Stimulated activated CD8-positive, alpha-beta memory T cell treated with anti-CD3 and anti-CD28 coated beads, Interleukin-15, amount 100 ng/mL, for 1 hour (primary cell): ENCODE measurements around the gene TMEM63A.

Experiments
- DNase-seq: peaks from one replicate; pipeline ENCODE4 v3.0.0-alpha.2; 2020; ENCODE audit warnings: low read depth

TMEM63A gene

DNA sequence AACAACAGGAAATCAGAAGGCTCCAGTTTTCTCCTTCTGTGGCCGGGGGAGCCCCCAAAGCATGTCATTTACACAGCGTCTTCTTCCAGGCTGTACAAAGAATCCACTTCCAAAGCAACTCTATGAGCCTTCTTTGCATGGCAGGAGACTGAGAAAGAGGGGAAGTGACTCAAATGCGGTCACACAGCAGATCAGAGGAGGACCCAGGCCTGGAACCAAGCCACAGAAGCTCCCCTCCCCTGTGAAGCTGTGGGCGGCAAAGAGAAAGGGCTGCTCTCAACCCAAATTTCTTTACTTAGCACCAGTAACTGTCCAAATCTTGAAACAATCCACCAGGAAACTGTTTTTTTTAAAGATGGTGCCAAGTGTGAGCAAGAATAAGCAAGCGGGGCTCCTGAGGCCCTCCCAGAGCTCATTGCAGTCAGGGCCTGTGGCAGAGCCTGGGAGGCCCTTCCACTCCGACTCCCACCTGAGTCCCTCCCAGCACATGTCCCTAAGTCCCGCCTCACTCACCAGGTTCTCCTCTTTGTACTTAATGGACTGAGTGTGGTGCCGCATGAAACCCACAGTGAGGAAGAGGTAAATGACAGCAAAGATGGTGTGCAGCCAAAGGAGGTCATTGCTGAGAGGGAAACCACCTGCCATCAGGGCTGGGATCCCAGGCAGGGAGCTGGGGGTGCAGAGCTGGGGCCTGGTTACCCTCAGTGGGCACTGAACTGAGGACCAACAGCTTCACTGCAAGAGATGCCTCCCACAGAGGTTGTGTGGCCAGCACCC is 15.9 kb downstream of the TMEM63A start:
- DNase-seq, result peak; percentile 53

DNA sequence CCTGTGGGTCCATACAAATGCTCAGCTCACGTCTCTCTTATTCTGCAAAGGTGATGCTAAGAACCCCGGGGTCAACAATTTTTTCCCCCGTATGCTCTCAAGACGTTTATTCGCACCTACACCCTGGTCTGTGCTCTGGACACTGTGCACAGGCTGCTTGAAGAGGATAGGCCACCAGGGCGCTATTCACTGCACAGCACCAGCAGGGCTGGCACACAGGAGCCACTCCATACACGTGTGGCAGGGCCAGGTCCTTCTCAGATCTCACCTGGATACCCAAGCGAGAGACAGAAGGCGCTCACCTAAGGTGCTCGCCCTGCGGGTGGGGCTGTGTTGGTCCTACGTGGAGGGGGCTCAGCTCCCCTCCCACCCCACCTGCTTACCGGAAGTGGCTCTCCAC is 16.7 kb downstream of the TMEM63A start:
- no peak for DNase-seq

DNA sequence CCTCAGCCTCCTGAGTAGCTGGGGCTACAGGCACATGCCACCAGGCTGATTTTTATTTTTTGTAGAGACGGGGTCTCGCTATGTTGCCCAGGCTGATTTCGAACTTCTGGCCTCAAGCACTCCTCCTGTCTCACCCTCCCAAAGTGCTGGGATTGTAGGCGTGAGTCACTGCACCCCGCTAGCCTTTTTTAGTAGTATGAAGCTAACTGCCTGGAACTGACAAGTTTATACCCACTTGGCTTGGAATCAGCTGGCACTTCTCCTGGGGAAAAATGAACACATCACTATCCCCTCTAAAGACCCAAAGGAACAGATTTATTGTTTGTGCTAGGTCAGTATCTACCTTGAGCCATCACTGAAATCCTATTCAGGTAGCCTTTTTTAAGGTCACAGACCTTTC is 19.0 kb downstream of the TMEM63A start:
- DNase-seq, result no peak

DNA sequence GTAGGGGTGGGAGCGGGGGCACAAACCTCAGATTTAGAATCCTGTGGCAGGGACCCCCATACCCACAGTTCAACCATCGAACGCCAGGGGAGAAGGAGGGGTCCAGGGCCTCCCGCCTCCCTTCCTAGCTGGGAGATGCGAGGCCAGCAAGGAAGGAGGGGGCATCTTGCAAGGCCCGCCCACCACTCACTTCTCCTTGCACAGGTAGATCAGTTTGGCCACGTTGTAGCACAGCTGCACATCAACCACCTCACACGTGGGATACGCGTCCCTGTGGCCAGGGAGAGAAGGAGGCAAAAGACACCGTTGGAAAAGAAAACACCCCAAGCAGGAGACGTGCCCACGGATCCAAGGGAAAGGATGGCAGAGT is 19.6 kb downstream of the TMEM63A start:
- no peak for DNase-seq

DNA sequence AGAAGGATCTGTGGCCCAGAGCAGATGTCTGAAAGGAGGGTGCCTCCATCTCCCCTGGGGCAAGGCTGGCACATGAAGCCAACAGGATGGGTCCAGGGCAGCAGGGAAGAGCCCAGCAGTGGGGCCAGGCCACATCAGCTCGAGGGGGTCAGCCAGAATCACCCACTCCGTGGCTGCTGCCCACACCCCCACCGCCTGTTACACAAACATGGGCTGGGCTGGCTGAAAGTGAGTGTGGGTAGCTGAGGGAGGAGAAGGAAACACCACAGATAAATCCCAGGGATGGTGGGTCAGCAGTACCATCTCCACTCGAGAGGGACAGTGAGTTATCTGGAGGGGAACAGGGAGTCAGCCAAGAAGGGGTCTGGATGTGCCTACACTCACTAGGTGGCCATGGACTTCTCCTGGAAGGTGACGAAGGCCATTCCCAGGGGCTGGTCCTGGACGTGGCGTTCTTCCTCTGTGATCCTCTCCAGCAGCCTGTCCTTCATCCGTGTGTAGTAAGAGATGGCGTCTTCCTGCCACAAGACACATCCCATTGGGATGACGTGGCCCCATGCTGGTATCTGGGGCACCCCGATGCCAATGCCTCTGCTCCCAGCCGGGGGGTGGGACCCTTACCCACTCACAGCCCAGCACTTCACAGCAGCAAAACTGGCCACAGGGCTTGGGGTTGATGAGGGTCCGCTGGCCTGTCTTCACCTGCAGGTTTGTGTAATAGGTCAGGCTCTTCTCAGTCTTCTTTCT is 20.2 kb downstream of the TMEM63A start:
- DNase-seq, result no peak

DNA sequence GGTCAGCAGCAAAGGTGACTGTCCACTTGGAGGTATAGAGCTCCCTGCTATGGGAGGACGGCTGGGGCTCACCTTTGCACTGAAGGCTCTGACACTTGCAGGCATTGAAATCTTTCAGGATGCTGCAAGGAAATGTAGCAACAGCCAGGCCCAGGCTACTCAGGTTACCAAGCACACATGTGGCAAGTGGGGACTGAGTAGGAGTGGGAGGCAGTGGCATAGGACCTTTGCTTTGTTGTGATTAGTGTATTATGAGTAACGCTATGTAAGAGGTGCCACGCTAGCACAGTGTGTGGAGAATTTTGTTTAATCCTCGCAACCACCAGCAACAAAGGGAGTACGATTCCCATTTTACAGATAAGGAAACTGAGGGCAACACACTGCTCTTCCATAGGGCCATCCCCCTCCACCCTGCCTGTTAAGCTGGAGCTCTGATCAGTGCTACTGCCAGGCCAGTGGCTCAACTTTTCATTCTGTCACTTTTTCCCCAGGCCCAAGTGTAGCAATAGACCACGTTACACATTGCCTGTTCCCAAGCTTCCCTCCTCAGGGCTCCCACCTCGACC is 21.2 kb downstream of the TMEM63A start:
- DNase-seq, result no peak

DNA sequence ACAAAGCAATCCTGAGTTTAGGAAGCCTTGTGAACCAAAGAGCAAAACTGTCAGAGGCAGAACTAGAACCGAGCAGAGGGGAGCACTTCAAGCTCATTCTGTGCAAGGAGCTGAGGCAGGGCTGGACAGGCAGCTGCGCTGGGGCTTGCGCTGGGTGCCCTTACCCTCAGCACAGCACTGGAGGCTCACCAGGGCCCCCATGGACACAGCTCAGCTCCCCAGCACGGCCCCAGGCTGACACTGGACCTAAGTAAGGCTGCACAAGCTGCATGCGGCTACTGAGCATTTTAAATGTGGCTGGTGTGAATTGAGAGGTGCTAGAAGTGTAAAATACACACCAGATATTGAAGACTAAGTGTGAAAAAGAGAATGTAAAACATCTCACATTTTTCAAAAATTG is 22.1 kb downstream of the TMEM63A start:
- DNase-seq, result no peak

DNA sequence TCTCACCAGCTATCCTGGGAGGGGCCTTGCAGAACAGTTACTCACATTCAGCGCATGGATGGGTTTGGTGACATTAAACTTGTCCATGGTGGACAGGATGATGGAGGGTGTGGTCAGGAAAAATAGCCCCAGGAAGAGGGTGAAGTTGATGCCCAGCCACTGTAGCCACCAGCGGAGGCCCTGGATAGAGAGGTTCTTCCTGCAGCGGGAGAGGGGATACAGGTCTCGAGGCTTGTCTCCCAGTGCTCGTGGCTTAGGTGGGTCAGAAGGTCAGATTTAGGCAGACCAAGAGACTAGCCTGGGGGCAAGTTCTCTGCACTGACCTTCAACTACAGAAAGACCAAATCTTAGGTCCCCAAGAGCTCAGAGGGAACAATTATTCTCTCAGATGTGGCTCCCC is 23.0 kb downstream of the TMEM63A start:
- no peak for DNase-seq

DNA sequence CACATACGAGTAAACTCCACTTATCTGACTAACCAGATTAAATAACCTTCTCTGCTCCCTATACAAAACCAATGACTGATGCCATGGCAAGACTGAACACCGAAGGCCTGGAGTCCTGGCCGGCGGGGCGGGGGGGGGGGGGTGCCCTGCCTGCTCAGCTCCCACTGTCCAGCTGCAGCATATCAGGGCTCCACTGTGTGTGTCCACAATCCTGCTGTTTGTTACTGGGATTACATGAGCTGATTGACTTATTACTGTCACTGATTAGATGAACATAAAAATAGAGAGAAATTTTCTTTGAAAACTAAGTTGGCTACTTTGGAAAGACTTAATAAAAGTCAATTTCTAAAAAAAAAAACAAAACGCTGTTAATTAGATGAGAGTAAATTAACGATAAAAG is 24.9 kb downstream of the TMEM63A start:
- no peak for DNase-seq

DNA sequence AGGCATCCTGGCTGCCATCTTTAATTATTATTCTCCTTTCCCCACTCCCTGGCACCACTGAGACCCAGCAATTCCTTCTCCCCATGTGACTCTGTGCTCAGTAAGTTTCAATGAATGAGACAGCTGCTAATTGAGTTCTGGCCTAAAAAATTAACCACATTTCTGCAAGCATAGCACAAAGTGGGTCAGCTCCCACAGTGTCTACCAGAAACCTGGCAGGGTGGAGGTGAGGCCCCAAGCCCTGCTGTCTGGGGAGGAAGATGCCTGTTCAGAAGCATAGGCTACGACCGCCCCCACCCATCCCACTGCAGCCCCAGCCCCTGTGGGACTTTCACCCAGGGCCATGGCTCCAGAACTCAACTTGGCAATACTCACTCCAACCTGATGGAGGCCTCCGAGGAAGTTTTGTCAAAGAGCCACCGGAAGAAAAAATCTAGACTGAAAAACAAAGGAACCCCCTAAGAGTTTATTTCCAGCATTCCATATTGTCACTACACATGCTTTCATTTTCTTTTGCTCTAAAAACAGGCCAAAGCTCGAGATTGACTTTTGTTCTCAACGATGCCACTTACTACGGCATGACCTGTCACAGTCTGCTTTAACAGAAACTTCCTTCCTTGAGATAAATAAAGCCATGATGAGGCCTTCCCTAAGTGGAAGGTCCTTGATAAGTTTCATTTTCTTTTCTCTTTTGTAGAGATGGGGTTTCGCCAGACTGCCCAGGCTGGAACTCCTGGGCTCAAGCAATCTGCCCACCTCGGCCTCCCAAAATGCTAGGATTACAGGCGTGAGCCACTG is 26.5 kb downstream of the TMEM63A start:
- DNase-seq, result no peak

DNA sequence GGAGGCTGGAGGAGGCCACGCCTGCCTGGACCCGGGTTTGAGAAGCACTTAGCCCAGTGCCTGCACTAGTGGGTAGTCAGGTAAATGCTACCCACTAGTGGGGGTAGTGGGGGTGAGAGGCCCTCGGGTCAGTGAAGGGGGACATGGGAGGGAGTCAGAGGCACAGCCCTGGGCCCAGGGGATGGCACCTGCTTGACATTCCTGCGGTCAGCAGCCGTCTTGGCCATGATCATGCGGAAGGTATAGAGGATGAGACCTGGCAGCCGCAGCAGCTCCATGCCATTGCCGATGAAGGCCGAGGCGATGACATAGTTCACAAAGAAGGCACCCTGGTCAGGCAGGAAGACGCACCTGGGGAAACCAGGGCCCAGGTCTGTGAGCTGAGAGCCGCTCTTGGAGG is 28.7 kb downstream of the TMEM63A start:
- no peak for DNase-seq

DNA sequence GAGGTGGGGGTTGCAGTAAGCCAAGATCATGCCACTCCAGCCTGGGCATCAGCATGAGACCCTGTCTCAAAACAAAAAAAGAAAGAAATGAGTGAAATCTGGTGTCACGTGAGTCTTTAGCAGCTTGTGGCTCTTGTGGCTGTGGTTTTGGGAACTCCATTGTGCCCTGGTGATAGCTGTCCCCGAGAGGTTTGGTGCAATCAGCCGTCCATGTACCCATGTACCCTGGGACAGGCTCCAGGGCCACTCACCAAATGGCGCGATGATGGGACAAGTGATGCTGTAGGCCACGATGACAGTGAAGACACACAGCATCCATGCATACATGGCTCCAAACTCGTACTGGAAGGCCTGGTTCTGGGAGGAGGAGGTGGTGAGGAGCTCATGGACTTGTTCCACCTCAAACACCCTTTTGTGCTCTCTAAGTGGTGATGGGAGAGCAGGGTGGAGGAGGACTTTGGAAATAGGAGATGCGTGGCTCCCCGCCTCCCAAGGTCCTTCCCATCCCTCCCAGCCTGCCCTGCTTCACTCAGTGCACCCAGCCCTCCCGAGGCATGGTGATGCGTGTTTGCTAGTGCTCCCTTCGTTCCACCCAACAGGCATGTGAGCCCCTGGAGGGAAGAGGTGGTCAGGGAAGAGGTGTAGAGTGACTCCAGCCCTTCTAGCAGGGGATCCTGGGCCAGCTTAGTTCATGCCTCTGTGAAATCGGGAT is 29.6 kb downstream of the TMEM63A start:
- DNase-seq, result no peak

DNA sequence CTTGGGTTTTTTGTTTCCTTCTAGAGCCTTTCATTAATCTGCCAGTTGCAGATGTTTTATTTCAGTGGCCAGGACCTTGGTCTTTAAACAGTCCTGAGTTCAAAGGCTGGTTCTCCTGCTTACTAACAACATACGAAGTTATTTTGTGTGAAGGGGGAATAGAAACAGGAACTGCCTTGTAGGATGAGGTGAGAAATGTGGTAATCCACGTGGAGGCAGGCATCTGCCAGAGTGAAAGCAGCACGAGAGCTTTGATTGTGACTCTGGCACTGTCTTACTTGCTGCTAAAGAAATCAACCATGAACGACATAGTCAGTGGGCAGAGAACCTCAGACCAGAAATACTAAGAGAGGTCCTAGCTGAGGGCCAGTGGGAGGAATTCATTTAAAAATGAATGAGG is 30.4 kb downstream of the TMEM63A start:
- no peak for DNase-seq

DNA sequence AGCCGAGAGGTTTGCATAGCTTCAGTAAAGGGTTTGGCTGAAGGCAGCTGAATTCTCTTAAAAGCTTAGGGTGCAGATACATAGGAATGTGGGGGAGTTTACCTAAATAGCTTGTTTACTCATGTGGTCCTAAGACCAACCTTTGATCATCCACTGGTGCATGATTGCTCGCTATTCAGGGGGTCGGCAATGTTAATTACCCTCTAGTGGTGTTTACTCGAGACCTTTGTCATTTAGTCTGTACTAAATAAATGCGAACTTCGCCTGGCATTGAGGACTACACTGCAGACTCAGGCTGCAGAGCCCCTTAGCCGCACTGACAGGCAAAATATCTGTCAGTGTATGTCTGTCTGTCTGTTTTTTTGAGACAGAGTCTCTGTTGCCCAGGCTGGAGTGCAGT is 31.8 kb downstream of the TMEM63A start:
- no peak for DNase-seq

DNA sequence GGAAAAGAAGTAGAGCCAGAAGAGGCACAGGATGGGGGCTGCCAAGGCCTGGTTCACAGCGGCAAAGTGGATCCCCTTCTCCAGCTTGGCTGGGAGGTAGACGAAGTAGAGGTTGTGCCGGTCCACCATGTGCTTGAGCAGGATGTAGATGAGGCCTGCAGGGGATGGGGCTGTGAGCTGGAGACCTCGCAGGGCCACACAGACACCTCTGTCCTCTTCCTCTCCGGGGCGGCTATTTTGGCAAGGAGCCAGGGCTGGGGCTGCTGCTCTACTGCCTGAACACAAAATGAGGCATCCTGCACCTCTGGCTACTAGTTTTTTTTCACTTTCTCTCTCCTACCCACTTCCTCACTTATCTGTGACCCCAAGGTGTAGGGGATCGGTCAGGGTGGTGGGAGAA is 32.3 kb downstream of the TMEM63A start:
- no peak for DNase-seq

DNA sequence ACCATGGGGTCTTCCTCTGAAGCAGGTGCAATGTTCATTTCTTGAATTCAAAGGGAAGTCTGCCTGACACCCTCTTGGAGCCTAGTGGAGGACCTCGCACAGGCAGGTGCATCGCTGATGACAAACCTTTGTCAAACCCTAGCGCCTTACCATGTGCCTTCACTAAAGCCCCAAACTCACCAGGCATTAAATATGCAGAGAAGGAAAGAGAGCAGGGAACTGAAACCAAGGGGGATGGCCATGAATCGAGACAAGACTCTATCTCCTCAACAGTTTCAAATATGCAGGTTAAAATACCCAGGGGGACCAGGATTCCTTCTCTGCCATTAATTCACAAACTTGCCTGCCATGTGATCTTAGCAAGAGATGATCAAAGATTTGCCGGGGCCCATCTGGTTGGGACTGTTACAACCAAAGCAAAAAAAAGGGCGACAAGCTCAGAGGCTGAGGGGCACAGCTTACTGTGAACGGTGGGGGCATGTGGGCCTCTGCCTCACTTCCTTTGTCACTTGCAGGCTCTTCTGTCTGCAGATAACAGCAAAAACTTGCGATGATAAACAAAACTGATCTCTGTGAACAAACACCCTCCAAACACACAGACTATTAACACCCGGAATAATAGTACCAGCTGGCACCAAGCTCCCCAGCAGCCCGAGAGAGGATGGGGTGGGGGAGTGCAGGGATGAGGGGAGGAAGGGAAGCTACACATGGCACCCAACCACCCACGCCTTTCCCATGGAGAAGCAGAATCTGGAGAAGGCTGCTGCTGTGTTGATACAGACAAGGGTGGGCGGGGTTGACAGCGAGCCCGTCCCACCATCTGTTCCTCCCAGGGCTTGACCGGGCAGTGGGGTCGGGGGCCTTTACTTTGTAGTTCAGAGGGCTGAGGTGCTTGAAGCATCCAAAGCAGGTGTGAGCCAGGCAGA is 33.9 kb downstream of the TMEM63A start:
- DNase-seq, result no peak

DNA sequence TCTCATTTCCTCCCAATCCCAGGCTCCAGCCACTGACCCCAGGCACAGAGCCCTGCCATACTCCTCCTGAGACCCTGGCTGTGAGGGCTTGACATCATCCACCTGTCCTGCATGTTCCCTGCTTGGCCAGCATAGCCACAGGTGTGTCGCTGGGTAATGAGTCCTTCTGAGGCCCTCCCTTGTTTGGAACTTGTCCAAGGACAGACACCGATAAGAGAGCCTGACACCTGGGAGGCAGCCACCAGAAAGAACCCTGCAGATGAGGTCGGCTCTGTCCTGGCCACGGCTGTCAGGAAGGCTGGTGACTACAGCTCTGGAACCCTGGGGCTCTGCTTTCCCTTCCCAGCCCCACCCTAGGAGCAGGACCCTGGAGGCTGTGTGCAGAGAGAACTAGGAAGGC is 34.6 kb downstream of the TMEM63A start:
- DNase-seq, result no peak

DNA sequence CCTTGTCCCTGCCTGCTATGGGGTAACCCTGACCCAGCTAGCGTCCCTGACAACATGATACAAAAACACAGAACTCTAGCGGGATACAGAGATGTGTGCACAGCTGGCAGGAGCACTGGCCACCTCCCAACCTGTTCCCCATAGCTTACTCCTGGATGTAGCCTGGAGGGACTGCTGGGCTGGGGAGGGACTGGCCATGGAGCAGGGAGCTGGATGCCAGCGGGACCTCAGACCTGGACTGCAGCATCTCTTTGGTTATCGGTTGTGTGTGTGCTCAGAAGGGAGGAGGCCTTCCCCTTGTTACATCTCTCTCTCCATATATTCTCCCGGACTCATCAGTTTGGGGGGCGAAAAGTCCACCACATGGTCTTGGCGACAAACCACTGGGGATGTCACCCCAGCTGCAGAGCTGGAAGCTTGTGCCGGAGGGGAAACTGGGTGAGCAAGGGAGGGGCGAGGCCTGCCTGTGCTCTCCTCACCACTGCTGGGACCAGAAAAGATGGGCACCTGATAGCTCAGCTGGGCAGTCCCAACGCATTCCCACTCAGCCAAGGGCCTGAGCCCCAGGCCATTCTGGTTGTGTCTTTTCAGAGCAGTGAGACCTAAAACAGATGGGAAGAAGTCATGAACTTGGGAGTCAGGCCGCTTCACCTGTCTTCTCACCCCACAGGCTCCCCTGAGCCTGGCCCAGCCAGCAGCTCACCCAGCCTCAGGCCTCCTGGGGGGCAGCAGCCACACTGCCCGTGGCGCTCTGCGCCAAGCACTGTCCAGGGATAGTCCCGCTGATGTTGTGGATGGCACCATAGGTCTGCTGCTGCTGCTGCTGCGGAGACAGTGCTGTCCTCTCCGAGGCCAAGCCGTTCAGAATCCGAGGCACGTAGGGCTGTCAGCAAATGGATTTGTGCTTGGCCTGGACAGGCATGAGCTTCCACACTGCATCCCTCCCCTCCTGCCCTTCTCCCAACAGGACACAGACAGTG is 35.6 kb downstream of the TMEM63A start:
- no peak for DNase-seq

DNA sequence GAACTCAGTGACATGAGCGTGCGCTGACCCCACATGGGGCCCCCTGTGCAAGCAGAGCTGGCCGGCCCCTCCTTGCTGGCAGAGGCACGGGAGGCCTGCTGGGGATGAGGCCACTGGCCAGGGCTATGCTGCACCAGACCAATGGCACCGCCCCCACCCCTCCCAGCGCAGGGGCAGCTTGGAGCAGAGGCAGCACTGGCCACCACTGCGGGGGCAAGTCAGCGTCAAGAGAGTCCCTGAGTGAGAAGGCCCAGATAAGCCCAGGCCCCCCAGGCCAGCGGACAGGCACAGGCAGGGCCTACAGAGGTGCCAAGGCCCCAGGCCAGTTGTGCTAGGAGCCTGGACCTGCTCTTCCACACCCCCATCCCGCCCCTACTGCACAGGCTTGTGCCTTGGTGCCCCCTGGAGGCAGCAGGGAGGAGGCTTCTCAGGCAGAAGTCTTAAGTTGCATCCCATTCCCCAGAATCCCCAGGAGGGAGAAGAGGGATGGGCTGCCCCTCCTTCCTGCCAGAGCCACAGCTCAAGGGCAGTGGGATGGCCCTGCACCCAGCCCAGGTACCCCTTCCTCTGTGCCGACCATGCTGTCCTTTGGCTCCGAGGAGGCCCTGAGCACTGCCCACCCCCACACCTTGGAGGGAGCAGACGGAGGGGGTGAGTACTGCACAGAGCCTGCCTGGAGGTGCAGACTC is 36.5 kb downstream of the TMEM63A start:
- no peak for DNase-seq
